ENCODE results near the gene GNG2. TPM values are rescaled to one million over a fixed set of nuclear protein-coding genes. Genes with fewer than 3 reads are reported as not detected.

The GNG2 gene
- total RNA-seq, 1 donor from 2014 or later: 56.8 TPM

GRCh38 chr14:51978681-51979085 is 118.3 kb downstream of the GNG2 start:
- Histone ChIP-seq H3F3A (ENCODE audit: low read depth) (no peaks in the 10 kb centered on the region), H3K36me3 (no peaks in the 10 kb centered on the region), H3K27ac (no peak overlapping the region), H3K4me1 (peaks cover 7% of the 10 kb centered on the region), H3K4me3 (no peak overlapping the region), H4K20me1 (ENCODE audit: low read depth) (no peaks in the 10 kb centered on the region), H2AFZ (replicated peaks) (no peak overlapping the region), H3K79me2 (ENCODE audit: low read depth) (no peaks in the 10 kb centered on the region), H3K9ac (no peak overlapping the region), H3K9me3 (ENCODE audit: low read depth) (no peaks in the 10 kb centered on the region), H3K4me2 (no peak overlapping the region), H3K27me3 (no peaks in the 10 kb centered on the region)
- H3K4me1 Mint-ChIP-seq: no peaks in the 10 kb centered on the region
- peaks cover 10% of the 10 kb centered on the region for H3K27me3 Mint-ChIP-seq (ENCODE audit: insufficient read depth, low read depth)
- H3K27ac Mint-ChIP-seq: no peak overlapping the region
- no peaks in the 10 kb centered on the region for H3K9me3 Mint-ChIP-seq
- no peak overlapping the region for H3K4me3 Mint-ChIP-seq
- TF ChIP-seq CTCF (IDR thresholded peaks at IDR 0.05) (no peak), EZH2phosphoT487 (IDR thresholded peaks at IDR 0.05) (no peak), EZH2 (IDR thresholded peaks at IDR 0.05) (no peak)
- no peaks in the 10 kb centered on the region for H3K36me3 Mint-ChIP-seq
- no peak for DNase-seq (ENCODE audit: low spot score)

GRCh38 chr14:51979088-51979709 is 118.8 kb downstream of the GNG2 start:
- Mint-ChIP-seq H3K36me3 (no peaks in the 10 kb centered on the region), H3K4me1 (no peaks in the 10 kb centered on the region), H3K4me3 (peak overlapping the region; percentile 27), H3K9me3 (no peaks in the 10 kb centered on the region), H3K27me3 (ENCODE audit: insufficient read depth, low read depth) (peaks cover 10% of the 10 kb centered on the region), H3K27ac (no peak overlapping the region)
- peak overlapping the region; percentile 1 for H2AFZ ChIP-seq (replicated peaks)
- no peak overlapping the region for H3K27ac ChIP-seq
- H3K79me2 ChIP-seq (ENCODE audit: low read depth): no peaks in the 10 kb centered on the region
- no peaks in the 10 kb centered on the region for H4K20me1 ChIP-seq (ENCODE audit: low read depth)
- H3K9ac ChIP-seq: no peak overlapping the region
- no peaks in the 10 kb centered on the region for H3F3A ChIP-seq (ENCODE audit: low read depth)
- peak; percentile 86 for DNase-seq (ENCODE audit: low spot score)
- H3K36me3 ChIP-seq: no peaks in the 10 kb centered on the region
- peaks cover 7% of the 10 kb centered on the region for H3K4me1 ChIP-seq
- no peak overlapping the region for H3K4me2 ChIP-seq
- TF ChIP-seq EZH2phosphoT487 (IDR thresholded peaks at IDR 0.05) (no peak), CTCF (IDR thresholded peaks at IDR 0.05) (peak; percentile 98)
- H3K27me3 ChIP-seq: no peaks in the 10 kb centered on the region
- no peaks in the 10 kb centered on the region for H3K9me3 ChIP-seq (ENCODE audit: low read depth)
- H3K4me3 ChIP-seq: no peak overlapping the region

- H3K4me1 ChIP-seq: no peaks in the 10 kb centered on the region
- Mint-ChIP-seq H3K9me3 (no peaks in the 10 kb centered on the region), H3K36me3 (no peaks in the 10 kb centered on the region), H3K4me3 (no peak overlapping the region), H3K27me3 (ENCODE audit: insufficient read depth, low read depth) (peaks cover 10% of the 10 kb centered on the region), H3K4me1 (no peaks in the 10 kb centered on the region), H3K27ac (no peak overlapping the region)
- no peaks in the 10 kb centered on the region for H4K20me1 ChIP-seq (ENCODE audit: low read depth)
- no peaks in the 10 kb centered on the region for H3K9me3 ChIP-seq (ENCODE audit: low read depth)
- no peaks in the 10 kb centered on the region for H3F3A ChIP-seq (ENCODE audit: low read depth)
- no peak overlapping the region for H2AFZ ChIP-seq (replicated peaks)
- H3K4me3 ChIP-seq: no peak overlapping the region
- no peaks in the 10 kb centered on the region for H3K27me3 ChIP-seq
- DNase-seq (ENCODE audit: low spot score): no peak
- no peaks in the 10 kb centered on the region for H3K79me2 ChIP-seq (ENCODE audit: low read depth)
- no peak overlapping the region for H3K9ac ChIP-seq
- H3K4me2 ChIP-seq: no peak overlapping the region
- no peak overlapping the region for H3K27ac ChIP-seq
- TF ChIP-seq EZH2 (IDR thresholded peaks at IDR 0.05): no peak
- no peak for TF ChIP-seq CTCF (IDR thresholded peaks at IDR 0.05)
- TF ChIP-seq EZH2phosphoT487 (IDR thresholded peaks at IDR 0.05): no peak
- H3K36me3 ChIP-seq: no peaks in the 10 kb centered on the region
Measured at GRCh38 chr14:51981218-51981854, 120.9 kb downstream of the GNG2 start.

Data from neural progenitor cell (in vitro differentiated cells).